Measurements from ENCODE around the gene ACOXL. TPM values are rescaled to one million over a fixed set of nuclear protein-coding genes. Genes with fewer than 3 reads are reported as not detected.
A peak's percentile ranks its signal among the peaks of the same experiment; 100 is the strongest.

ACOXL gene
- total RNA-seq, 1 donor, result not detected

DNA sequence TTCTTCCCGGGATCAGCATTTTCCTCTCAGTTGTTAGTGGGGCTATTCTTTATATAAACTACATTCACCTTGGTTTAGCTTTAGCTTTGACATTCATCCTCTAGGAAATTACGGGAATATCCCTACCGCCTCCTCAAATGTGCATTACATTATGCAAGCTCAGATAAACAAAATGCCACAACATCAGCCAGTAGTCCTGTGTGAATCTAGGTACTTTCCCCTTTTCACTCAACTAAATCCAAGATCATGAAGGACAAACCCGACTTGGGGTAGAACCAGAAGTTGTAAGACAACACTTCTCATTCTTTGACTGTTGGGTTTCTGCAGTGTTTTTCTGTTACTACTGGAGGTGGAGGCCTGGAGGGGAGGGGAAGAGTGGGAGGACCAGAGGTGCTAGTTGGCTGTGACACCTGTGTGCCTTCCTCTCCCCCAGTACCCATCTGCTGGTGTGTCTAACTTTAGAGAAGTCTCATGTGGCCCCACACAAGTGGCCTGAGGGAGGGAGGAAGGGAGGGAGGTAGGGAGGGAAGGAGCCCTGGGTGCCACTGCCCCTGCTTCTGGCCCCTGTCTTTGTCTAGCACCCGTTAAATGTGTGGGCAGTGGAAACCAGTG lies 303.6 kb downstream of the ACOXL start:
- H3K79me2 ChIP-seq (ENCODE audit: insufficient read depth, low read length), result no peaks in the 10 kb centered on the region
- no peaks in the 10 kb centered on the region for H4K20me1 ChIP-seq (ENCODE audit: insufficient read depth, low read length)
- H3K27me3 ChIP-seq (ENCODE audit: insufficient read depth, low read length), result peaks cover 46% of the 10 kb centered on the region
- no peak for DNase-seq (ENCODE audit: insufficient read length, low spot score, missing footprints)
- TF ChIP-seq, protein P1, sequence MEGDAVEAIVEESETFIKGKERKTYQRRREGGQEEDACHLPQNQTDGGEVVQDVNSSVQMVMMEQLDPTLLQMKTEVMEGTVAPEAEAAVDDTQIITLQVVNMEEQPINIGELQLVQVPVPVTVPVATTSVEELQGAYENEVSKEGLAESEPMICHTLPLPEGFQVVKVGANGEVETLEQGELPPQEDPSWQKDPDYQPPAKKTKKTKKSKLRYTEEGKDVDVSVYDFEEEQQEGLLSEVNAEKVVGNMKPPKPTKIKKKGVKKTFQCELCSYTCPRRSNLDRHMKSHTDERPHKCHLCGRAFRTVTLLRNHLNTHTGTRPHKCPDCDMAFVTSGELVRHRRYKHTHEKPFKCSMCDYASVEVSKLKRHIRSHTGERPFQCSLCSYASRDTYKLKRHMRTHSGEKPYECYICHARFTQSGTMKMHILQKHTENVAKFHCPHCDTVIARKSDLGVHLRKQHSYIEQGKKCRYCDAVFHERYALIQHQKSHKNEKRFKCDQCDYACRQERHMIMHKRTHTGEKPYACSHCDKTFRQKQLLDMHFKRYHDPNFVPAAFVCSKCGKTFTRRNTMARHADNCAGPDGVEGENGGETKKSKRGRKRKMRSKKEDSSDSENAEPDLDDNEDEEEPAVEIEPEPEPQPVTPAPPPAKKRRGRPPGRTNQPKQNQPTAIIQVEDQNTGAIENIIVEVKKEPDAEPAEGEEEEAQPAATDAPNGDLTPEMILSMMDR (IDR thresholded peaks at IDR 0.05; ENCODE audit: extremely low read depth, low read depth, low read length), result no peak
- peaks cover 4% of the 10 kb centered on the region for H3K4me1 ChIP-seq (ENCODE audit: insufficient read depth, low read length)
- no peak overlapping the region for H3K27ac ChIP-seq (ENCODE audit: low read depth, low read length)
- no peak overlapping the region for H2AFZ ChIP-seq (ENCODE audit: low read length)
- H3K4me3 ChIP-seq (ENCODE audit: insufficient read depth, low read length), result no peak overlapping the region
- H3K9me3 ChIP-seq (ENCODE audit: low read depth, low read length), result no peaks in the 10 kb centered on the region
- H3K36me3 ChIP-seq (ENCODE audit: insufficient read depth, low read length), result no peaks in the 10 kb centered on the region
- no peak overlapping the region for H3K4me2 ChIP-seq (ENCODE audit: insufficient read depth, low read length)

DNA sequence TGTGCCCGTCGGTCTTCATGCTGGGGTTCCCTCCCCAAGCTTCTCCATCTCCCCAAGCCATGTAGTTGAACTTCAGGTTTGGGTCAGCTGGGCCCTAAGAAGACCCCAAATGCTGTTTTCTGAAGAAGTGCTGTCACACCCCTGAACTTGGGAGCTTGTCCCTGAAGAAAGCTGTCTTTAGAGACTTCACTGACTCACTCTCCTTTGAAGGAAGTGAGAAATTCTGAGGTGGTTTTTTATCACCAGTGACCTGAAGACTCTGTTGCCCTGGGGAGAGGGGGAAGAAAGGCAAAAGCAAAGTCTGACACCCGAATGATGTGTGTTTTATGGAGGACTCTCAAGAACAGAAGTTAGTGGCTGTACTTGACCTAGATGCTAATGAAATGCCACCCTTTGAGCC lies 304.8 kb downstream of the ACOXL start:
- H3K4me2 ChIP-seq (ENCODE audit: insufficient read depth, low read length), result no peak overlapping the region
- no peaks in the 10 kb centered on the region for H3K9me3 ChIP-seq (ENCODE audit: low read depth, low read length)
- H3K27ac ChIP-seq (ENCODE audit: low read depth, low read length), result no peak overlapping the region
- H3K4me1 ChIP-seq (ENCODE audit: insufficient read depth, low read length), result peaks cover 4% of the 10 kb centered on the region
- no peak overlapping the region for H3K4me3 ChIP-seq (ENCODE audit: insufficient read depth, low read length)
- TF ChIP-seq, protein P1 (IDR thresholded peaks at IDR 0.05; ENCODE audit: extremely low read depth, low read depth, low read length), result no peak
- peak; percentile 61 for DNase-seq (ENCODE audit: insufficient read length, low spot score, missing footprints)
- peaks cover 48% of the 10 kb centered on the region for H3K27me3 ChIP-seq (ENCODE audit: insufficient read depth, low read length)
- no peaks in the 10 kb centered on the region for H3K36me3 ChIP-seq (ENCODE audit: insufficient read depth, low read length)
- no peak overlapping the region for H2AFZ ChIP-seq (ENCODE audit: low read length)
- no peaks in the 10 kb centered on the region for H4K20me1 ChIP-seq (ENCODE audit: insufficient read depth, low read length)
- H3K79me2 ChIP-seq (ENCODE audit: insufficient read depth, low read length), result no peaks in the 10 kb centered on the region

DNA sequence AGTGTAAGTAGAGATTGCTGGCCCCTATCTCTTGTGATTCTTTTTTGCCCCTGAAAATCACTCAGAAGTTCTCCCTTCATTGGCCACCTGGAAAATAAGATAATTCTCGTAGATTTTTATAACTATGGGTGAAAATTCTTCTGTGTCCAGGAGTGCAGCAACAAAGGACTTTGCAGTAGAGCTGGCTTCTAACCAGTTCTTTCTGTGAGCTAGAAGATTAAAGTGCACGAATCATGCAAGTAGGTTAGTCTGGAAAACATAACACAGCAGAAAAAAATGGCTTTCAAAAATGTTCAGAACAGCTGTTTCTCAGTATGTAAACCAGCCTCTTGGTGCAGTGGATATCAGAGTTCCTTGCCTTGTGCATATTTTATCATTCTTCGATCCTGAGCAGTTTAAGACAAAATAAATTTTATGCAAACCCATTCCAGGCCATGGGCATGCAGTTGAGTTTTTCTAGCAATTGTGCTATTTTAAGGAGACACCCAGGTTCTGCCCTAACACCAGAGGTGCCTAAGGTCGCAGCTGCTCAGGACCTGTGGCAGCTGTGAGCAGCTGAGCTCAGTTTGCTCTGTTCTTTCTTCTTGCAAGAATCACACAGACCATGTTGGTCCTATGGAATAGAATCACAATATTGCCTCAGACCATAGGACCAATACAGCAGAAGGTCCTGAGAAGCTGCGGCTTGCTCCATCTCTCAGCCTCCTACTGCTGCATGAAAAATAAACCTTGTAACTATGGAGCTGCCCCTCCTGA lies 307.4 kb downstream of the ACOXL start:
- Histone ChIP-seq H3K9me3 (ENCODE audit: low read depth, low read length) (no peaks in the 10 kb centered on the region), H3K4me3 (ENCODE audit: insufficient read depth, low read length) (no peak overlapping the region), H3K79me2 (ENCODE audit: insufficient read depth, low read length) (no peaks in the 10 kb centered on the region), H3K4me2 (ENCODE audit: insufficient read depth, low read length) (no peak overlapping the region), H2AFZ (ENCODE audit: low read length) (no peak overlapping the region), H4K20me1 (ENCODE audit: insufficient read depth, low read length) (no peaks in the 10 kb centered on the region), H3K36me3 (ENCODE audit: insufficient read depth, low read length) (no peaks in the 10 kb centered on the region), H3K4me1 (ENCODE audit: insufficient read depth, low read length) (no peaks in the 10 kb centered on the region), H3K27ac (ENCODE audit: low read depth, low read length) (no peak overlapping the region), H3K27me3 (ENCODE audit: insufficient read depth, low read length) (peaks cover 58% of the 10 kb centered on the region)
- no peak for DNase-seq (ENCODE audit: insufficient read length, low spot score, missing footprints)
- TF ChIP-seq, protein P1 (IDR thresholded peaks at IDR 0.05; ENCODE audit: extremely low read depth, low read depth, low read length), result no peak

DNA sequence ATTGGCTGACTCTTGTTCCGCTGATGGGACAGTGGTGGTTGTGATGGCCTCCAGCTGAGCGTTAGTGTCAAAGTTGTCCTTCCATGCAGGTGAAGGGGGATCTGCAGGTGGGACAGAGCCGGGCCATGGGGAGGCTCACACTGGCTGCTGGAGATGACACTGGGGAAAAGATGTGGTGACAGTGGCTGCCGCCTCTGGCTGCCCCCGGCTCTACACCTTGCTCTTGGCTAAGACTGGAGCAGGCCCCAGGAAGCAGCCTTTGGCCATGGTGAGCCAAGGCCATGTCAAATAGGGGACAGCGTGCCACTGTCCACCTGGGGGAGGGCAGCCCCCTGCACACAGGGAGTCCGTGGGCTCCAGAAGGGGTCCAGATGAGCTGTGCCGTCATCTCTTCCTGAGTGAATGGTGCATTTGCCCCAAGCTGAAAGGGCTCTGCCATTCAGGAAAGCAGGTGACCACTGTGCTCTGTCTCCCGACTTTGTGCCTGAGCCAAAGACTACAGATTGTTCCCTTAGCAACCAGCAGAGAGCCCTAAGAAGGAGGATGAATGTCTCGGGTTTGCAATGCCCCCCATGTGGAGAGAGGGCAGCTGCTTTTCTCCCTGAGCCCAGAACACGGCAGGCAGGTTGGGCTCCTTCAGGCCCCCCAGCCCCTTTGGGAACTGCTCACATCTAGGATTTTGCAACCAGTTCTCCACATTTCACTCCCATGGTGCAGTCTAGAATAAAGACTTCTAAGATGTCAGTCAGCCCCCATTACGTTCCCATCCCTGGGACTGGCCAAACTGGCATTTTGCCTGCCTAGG lies 309.2 kb downstream of the ACOXL start:
- Histone ChIP-seq H3K27me3 (ENCODE audit: insufficient read depth, low read length) (peaks cover 53% of the 10 kb centered on the region), H4K20me1 (ENCODE audit: insufficient read depth, low read length) (no peaks in the 10 kb centered on the region), H3K9me3 (ENCODE audit: low read depth, low read length) (no peaks in the 10 kb centered on the region), H3K4me2 (ENCODE audit: insufficient read depth, low read length) (no peak overlapping the region), H2AFZ (ENCODE audit: low read length) (no peak overlapping the region), H3K79me2 (ENCODE audit: insufficient read depth, low read length) (no peaks in the 10 kb centered on the region), H3K27ac (ENCODE audit: low read depth, low read length) (no peak overlapping the region), H3K36me3 (ENCODE audit: insufficient read depth, low read length) (no peaks in the 10 kb centered on the region), H3K4me3 (ENCODE audit: insufficient read depth, low read length) (no peak overlapping the region), H3K4me1 (ENCODE audit: insufficient read depth, low read length) (no peaks in the 10 kb centered on the region)
- DNase-seq (ENCODE audit: insufficient read length, low spot score, missing footprints), result peak; percentile 46
- TF ChIP-seq, protein P1 (IDR thresholded peaks at IDR 0.05; ENCODE audit: extremely low read depth, low read depth, low read length), result no peak
